Smooth muscle cell (in vitro differentiated cells): Measurements from ENCODE around the gene ARL4D. TPM values are rescaled to one million over a fixed set of nuclear protein-coding genes. Genes with fewer than 3 reads are reported as not detected.
"Not testable (repeated sequence)": the region's sequence is repeated elsewhere in the genome, so short reads cannot be mapped to it uniquely, and the experiment has no call there.

ENCODE experiments used
- DNase-seq: peaks from one replicate; lab custom pipeline; 2025; ENCODE audit not compliant: unreplicated experiment; lab: John Stamatoyannopoulos, UW
- H2AFZ ChIP-seq: fragments of 200-600 bp; sonication (generic); 2 replicates; pipeline ENCODE4 v1.6.0; 2016; ENCODE audit warnings: antibody characterized with exemption, low read depth, mild to moderate bottlenecking
- H3F3A ChIP-seq: fragments of 200-600 bp; sonication (generic); 2 replicates; pipeline ENCODE4 v1.6.0; 2017; ENCODE audit warnings: antibody characterized with exemption, low read depth
- H3K27ac ChIP-seq: fragments of 200-600 bp; sonication (generic); 2 replicates; pipeline ENCODE4 v1.5.1; 2016; ENCODE audit warnings: low read depth, mild to moderate bottlenecking
- H3K27me3 ChIP-seq: fragments of 200-600 bp; sonication (generic); 2 replicates; pipeline ENCODE4 v1.6.1; 2016; ENCODE audit warnings: low read depth, mild to moderate bottlenecking
- H3K36me3 ChIP-seq: fragments of 200-600 bp; sonication (generic); 2 replicates; pipeline ENCODE4 v1.5.1; 2016; ENCODE audit warnings: low read depth
- H3K4me1 ChIP-seq: fragments of 200-600 bp; sonication (generic); 2 replicates; pipeline ENCODE4 v1.5.1; 2016; ENCODE audit warnings: low read depth
- H3K4me2 ChIP-seq: fragments of 200-600 bp; sonication (generic); 2 replicates; pipeline ENCODE4 v1.6.0; 2016; ENCODE audit warnings: mild to moderate bottlenecking
- H3K4me3 ChIP-seq: fragments of 200-600 bp; sonication (generic); 2 replicates; pipeline ENCODE4 v1.5.1; 2016; ENCODE audit warnings: mild to moderate bottlenecking
- H3K79me2 ChIP-seq: fragments of 200-600 bp; sonication (generic); 2 replicates; pipeline ENCODE4 v1.6.0; 2016; ENCODE audit warnings: low read depth, mild to moderate bottlenecking
- H3K9ac ChIP-seq: fragments of 200-600 bp; sonication (generic); 2 replicates; pipeline ENCODE4 v1.6.0; 2016; ENCODE audit warnings: low read depth
- H3K9me3 ChIP-seq: fragments of 200-600 bp; sonication (generic); replicated peaks from 2 replicates; pipeline ENCODE4 v1.5.1; 2016; ENCODE audit warnings: low read depth
- H4K20me1 ChIP-seq: fragments of 200-600 bp; sonication (generic); 2 replicates; pipeline ENCODE4 v1.6.0; 2016; ENCODE audit warnings: low read depth
- WGBS: methylation state at CpG from one replicate; pipeline ENCODE4 v1.1.7; 2016; ENCODE audit warnings: low lambda C conversion rate; 5-methylcytosine and 5-hydroxymethylcytosine counted together
- polyA plus RNA-seq: library from polyadenylated mRNA; unstranded; fragments of >200 nt; fragmentation: Nextera tagmentation; extraction: Ambion mirVana; gene quantifications from 2 replicates; pipeline ENCODE4 v1.2.1, GENCODE V29; 2016
- total RNA-seq: library from RNA; depleted of rRNA; stranded (reverse); fragments of >200 nt; gene quantifications from 2 replicates; pipeline ENCODE4 v1.2.3, GENCODE V29; 2014
- TF ChIP-seq, protein P1 (sequence below): fragments of 200-600 bp; sonication (generic); IDR thresholded peaks from 2 replicates; pipeline ENCODE4 v1.5.1; 2017; ENCODE audit warnings: borderline replicate concordance, mild to moderate bottlenecking, antibody characterized with exemption; ENCODE audit not compliant: insufficient read depth, poor library complexity, severe bottlenecking

The ARL4D gene
- total and polyA plus RNA-seq, 2 experiments from 2014 or later = 9.9 to 25.9 TPM

DNA sequence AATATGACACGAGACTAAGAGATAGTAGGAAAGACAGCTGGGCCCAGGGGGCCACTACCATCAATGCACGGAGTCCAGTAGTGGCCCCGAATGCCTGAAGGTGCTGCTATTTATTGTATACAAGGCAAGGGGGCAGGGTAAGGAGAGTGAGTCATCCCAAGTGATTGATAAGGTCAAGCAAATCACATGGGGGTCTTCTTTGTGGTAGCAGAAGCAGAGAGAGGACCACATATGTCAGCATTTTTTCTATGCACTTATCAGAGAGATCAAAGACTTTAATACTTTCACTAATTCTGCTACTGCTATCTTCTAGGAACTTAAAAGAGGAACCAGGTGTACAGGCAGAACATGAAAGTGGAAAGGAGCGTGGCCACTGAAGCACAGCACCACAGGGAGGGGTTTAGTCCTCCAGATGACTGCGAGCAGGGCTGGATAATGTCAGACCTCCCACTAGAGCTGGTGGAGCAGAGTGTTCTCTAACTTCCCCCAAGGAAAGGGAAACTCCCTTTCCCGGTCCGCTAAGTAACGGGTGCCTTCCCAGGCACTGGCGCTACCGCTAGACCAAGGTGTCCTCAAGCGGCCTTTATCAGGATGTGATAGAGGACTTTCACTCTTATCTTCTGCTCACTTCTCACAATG lies 26.4 kb upstream of the ARL4D start:
- TF ChIP-seq, protein P1, sequence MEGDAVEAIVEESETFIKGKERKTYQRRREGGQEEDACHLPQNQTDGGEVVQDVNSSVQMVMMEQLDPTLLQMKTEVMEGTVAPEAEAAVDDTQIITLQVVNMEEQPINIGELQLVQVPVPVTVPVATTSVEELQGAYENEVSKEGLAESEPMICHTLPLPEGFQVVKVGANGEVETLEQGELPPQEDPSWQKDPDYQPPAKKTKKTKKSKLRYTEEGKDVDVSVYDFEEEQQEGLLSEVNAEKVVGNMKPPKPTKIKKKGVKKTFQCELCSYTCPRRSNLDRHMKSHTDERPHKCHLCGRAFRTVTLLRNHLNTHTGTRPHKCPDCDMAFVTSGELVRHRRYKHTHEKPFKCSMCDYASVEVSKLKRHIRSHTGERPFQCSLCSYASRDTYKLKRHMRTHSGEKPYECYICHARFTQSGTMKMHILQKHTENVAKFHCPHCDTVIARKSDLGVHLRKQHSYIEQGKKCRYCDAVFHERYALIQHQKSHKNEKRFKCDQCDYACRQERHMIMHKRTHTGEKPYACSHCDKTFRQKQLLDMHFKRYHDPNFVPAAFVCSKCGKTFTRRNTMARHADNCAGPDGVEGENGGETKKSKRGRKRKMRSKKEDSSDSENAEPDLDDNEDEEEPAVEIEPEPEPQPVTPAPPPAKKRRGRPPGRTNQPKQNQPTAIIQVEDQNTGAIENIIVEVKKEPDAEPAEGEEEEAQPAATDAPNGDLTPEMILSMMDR = no peak
- Histone ChIP-seq H4K20me1 (no peaks in the 10 kb centered on the region), H3K9ac (no peak overlapping the region), H3F3A (peaks cover 9% of the 10 kb centered on the region), H3K4me1 (peaks cover 6% of the 10 kb centered on the region), H3K4me3 (no peak overlapping the region), H3K79me2 (no peaks in the 10 kb centered on the region), H3K27me3 (no peaks in the 10 kb centered on the region), H3K9me3 (no peaks in the 10 kb centered on the region), H3K4me2 (no peak overlapping the region), H3K36me3 (no peaks in the 10 kb centered on the region), H3K27ac (no peak overlapping the region), H2AFZ (no peak overlapping the region)
- WGBS = 56% methylated on average over 11 of the region's 11 CpGs
- no peak for DNase-seq

GRCh38 chr17:43373356-43373755 lies 25.4 kb upstream of the ARL4D start:
- no peaks in the 10 kb centered on the region for H3K27me3 ChIP-seq
- DNase-seq = no peak
- no peak overlapping the region for H3K9ac ChIP-seq
- no peak overlapping the region for H3K27ac ChIP-seq
- no peaks in the 10 kb centered on the region for H3K36me3 ChIP-seq
- 92% methylated on average over 4 of the region's 4 CpGs for WGBS
- no peaks in the 10 kb centered on the region for H4K20me1 ChIP-seq
- H3F3A ChIP-seq = peaks cover 7% of the 10 kb centered on the region
- H3K4me1 ChIP-seq = peaks cover 6% of the 10 kb centered on the region
- TF ChIP-seq, protein P1 = no peak
- no peaks in the 10 kb centered on the region for H3K79me2 ChIP-seq
- no peak overlapping the region for H2AFZ ChIP-seq
- no peak overlapping the region for H3K4me2 ChIP-seq
- H3K4me3 ChIP-seq = no peak overlapping the region
- no peaks in the 10 kb centered on the region for H3K9me3 ChIP-seq

DNA sequence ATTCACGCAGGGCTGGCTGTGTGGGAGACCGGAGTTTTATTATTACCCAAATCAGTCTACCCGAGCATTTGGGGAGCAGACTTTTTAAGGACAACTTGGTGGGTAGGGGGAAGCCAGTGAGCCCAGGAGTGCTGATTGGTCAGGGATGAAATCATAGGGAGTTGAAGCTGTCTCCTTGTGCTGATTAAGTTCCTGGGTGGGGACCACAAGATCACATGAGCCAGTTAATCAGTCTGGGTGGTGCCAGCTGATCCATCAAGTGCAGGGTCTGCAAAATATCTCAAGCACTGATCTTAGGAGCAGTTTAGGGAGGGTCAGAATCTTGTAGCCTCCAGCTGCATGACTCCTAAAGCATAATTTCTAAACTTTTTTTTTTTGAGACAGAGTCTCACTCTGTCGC lies 22.9 kb upstream of the ARL4D start:
- DNase-seq, H3K4me2 ChIP-seq, H3K9me3 ChIP-seq, H3K36me3 ChIP-seq, H3F3A ChIP-seq, H3K4me3 ChIP-seq, H2AFZ ChIP-seq, H3K79me2 ChIP-seq, H3K27me3 ChIP-seq, H3K9ac ChIP-seq, H3K27ac ChIP-seq, H4K20me1 ChIP-seq, H3K4me1 ChIP-seq: not testable (repeated sequence)
- 90% methylated on average over 4 of the region's 4 CpGs for whole genome bisulfite sequencing

DNA sequence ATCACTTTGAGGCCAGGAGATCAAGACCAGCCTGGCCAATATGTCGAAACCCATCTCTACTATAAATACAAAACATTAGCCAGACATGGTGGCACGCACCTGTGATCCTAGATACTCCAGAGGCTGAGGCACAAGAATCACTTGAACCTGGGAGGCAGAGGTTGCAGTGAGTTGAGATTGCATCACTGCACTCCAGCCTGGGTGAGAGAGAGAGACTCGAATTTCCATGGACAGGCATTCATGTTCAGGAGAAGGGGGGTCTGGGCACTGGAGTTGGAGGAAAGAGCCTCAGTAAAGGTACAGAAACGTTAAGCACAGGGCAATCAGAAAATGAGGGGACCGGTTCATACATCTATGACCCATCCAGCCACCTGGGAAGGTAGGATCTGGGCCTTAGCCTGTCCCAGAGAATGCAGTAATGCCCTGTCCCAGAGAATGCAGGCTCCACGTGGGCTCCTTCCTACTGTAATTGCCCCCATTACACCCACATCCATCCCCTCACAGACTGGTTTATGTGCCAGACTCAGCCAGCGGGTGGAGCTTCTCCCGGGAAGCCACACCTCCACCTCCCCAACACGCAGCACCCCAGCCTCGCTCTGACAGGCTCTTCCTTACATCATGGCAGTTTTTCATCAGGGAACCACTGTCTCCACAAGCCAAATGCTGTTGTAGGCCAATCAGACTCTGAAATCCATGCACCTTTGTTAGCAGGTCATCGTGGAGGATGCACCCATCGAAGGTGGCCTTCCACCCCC lies 21.6 kb upstream of the ARL4D start:
- H2AFZ ChIP-seq = no peak overlapping the region
- no peaks in the 10 kb centered on the region for H3K4me1 ChIP-seq
- H3K9me3 ChIP-seq = no peaks in the 10 kb centered on the region
- WGBS = 81% methylated on average over 12 of the region's 12 CpGs
- no peaks in the 10 kb centered on the region for H3K36me3 ChIP-seq
- H3K9ac ChIP-seq = no peak overlapping the region
- H3K27ac ChIP-seq = no peak overlapping the region
- no peak for DNase-seq
- no peaks in the 10 kb centered on the region for H3F3A ChIP-seq
- TF ChIP-seq, protein P1 = no peak
- no peak overlapping the region for H3K4me2 ChIP-seq
- H3K27me3 ChIP-seq = no peaks in the 10 kb centered on the region
- no peaks in the 10 kb centered on the region for H3K79me2 ChIP-seq
- H4K20me1 ChIP-seq = no peaks in the 10 kb centered on the region
- H3K4me3 ChIP-seq = no peak overlapping the region
